SU-DHL-6 (cell line): ENCODE data around the gene IRF8.

Source experiments
- CTCF ChIP-seq: fragments of 200-600 bp; sonication (generic); IDR thresholded peaks from one replicate; pipeline ENCODE4 v1.5.1; 2017; ENCODE audit warnings: antibody characterized with exemption, mild to moderate bottlenecking, low read length, moderate library complexity; ENCODE audit not compliant: insufficient read depth, poor library complexity, severe bottlenecking
- EZH2phosphoT487 ChIP-seq: fragments of 200-600 bp; sonication (generic), shearing (Covaris generic); conservative IDR thresholded peaks from 2 replicates; pipeline ENCODE4 v1.6.1; 2018; ENCODE audit warnings: mild to moderate bottlenecking, antibody characterized with exemption, low read length, moderate library complexity, mixed read lengths

- TF ChIP-seq CTCF (no peak), EZH2phosphoT487 (no peak)
These were observed 4.6 kb downstream of the IRF8 start for GRCh38 chr16:85903559-85903958.
